ENCODE data around the gene ZSCAN22. TPM values are rescaled to one million over a fixed set of nuclear protein-coding genes. Genes with fewer than 3 reads are reported as not detected.
A peak's percentile ranks its signal among the peaks of the same experiment; 100 is the strongest.

The ZSCAN22 gene
- total and polyA plus RNA-seq, 2 of the 13 experiments (the other 11 are each of a cell fraction or from before 2014, with no cell fraction given): 2.5 to 3.5 TPM

DNA sequence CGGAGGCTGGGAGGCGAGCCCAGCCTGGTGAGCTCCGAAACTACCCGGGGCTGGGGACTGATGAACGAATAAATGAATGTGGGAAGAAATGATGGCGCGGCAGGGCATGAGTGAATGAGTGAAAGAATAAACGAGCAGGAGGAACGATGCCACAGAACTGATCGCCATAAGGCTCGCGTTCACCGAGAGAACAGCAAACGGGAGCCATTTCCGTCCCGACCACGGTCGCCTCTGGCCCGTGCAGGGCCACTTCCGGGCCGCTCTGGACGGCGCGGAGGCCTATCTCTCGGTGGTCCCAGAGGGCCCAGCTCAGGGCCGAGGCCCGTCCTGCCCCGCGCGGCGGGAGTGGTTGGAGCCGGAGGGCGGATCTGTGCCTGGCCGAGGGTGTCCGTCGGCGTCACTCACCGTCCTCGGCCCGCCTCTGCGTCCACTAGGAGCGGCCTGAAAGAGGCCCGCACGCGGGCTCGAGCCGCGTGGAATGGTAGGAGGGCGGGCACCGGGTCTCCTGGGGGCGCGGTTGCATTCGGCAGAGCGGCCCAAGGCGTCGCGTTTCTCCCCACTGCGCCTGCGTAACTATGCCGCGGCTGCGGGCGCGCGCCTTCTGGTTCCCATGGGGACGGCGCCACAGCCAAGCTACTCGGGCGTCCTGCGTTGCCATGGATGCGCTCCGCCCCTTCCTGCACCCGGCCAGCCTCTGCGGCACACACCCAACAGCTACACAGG, 35.6 kb downstream of the ZSCAN22 start, which contains the start of gene ZNF497 (continued):
- TF ChIP-seq PITX1 (CRISPR knock-in tag; IDR thresholded peaks at IDR 0.05): no peak
- no peak for TF ChIP-seq SNRNP70 (IDR thresholded peaks at IDR 0.05; ENCODE audit: low read depth, low read length)
- TF ChIP-seq ZNF598 (CRISPR knock-in tag; IDR thresholded peaks at IDR 0.05; ENCODE audit: borderline replicate concordance): 0 out of 2 replicates have a peak, but pooled peaks have one; percentile 37
- no peak for TF ChIP-seq HMG20B (CRISPR knock-in tag; conservative IDR thresholded peaks at IDR 0.05)
- TF ChIP-seq, protein P1, sequence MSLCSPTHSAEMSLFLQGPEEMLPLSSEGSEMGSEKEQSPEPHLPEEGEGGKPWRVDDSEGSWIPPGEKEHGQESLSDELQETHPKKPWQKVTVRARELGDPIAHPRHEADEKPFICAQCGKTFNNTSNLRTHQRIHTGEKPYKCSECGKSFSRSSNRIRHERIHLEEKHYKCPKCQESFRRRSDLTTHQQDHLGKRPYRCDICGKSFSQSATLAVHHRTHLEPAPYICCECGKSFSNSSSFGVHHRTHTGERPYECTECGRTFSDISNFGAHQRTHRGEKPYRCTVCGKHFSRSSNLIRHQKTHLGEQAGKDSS (CRISPR knock-in tag; IDR thresholded peaks at IDR 0.05; ENCODE audit: borderline replicate concordance, low read depth): no peak
- TF ChIP-seq, protein P2, sequence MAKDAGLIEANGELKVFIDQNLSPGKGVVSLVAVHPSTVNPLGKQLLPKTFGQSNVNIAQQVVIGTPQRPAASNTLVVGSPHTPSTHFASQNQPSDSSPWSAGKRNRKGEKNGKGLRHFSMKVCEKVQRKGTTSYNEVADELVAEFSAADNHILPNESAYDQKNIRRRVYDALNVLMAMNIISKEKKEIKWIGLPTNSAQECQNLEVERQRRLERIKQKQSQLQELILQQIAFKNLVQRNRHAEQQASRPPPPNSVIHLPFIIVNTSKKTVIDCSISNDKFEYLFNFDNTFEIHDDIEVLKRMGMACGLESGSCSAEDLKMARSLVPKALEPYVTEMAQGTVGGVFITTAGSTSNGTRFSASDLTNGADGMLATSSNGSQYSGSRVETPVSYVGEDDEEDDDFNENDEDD (CRISPR knock-in tag; IDR thresholded peaks at IDR 0.05; ENCODE audit: borderline replicate concordance): peak; percentile 84
- TF ChIP-seq SNAPC2 (CRISPR knock-in tag; IDR thresholded peaks at IDR 0.05): no peak; the same call in 1 of the 2 replicates
- TF ChIP-seq, protein P3, sequence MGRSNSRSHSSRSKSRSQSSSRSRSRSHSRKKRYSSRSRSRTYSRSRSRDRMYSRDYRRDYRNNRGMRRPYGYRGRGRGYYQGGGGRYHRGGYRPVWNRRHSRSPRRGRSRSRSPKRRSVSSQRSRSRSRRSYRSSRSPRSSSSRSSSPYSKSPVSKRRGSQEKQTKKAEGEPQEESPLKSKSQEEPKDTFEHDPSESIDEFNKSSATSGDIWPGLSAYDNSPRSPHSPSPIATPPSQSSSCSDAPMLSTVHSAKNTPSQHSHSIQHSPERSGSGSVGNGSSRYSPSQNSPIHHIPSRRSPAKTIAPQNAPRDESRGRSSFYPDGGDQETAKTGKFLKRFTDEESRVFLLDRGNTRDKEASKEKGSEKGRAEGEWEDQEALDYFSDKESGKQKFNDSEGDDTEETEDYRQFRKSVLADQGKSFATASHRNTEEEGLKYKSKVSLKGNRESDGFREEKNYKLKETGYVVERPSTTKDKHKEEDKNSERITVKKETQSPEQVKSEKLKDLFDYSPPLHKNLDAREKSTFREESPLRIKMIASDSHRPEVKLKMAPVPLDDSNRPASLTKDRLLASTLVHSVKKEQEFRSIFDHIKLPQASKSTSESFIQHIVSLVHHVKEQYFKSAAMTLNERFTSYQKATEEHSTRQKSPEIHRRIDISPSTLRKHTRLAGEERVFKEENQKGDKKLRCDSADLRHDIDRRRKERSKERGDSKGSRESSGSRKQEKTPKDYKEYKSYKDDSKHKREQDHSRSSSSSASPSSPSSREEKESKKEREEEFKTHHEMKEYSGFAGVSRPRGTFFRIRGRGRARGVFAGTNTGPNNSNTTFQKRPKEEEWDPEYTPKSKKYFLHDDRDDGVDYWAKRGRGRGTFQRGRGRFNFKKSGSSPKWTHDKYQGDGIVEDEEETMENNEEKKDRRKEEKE (IDR thresholded peaks at IDR 0.05): no peak
- TF ChIP-seq, protein P4, sequence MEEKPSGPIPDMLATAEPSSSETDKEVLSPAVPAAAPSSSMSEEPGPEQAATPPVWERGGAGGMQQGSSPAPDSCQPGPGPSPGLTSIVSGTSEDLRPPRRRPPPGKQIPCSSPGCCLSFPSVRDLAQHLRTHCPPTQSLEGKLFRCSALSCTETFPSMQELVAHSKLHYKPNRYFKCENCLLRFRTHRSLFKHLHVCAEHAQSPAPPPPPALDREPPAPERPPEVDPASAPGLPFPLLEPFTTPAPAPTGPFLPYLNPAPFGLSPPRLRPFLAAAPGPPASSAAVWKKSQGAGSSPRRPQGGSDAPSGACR (CRISPR knock-in tag; IDR thresholded peaks at IDR 0.05): peak; percentile 79; the same call in 1 of the 2 replicates
- no peak for TF ChIP-seq REXO4 (CRISPR knock-in tag; IDR thresholded peaks at IDR 0.05; ENCODE audit: borderline replicate concordance)
- TF ChIP-seq ZNF557 (CRISPR knock-in tag; IDR thresholded peaks at IDR 0.05): peak; percentile 84; the same call in 1 of the 2 replicates
- no peak for TF ChIP-seq FOXK2 (IDR thresholded peaks at IDR 0.05)
- TF ChIP-seq, protein P5, sequence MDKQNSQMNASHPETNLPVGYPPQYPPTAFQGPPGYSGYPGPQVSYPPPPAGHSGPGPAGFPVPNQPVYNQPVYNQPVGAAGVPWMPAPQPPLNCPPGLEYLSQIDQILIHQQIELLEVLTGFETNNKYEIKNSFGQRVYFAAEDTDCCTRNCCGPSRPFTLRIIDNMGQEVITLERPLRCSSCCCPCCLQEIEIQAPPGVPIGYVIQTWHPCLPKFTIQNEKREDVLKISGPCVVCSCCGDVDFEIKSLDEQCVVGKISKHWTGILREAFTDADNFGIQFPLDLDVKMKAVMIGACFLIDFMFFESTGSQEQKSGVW (CRISPR knock-in tag; IDR thresholded peaks at IDR 0.05; ENCODE audit: borderline replicate concordance): no peak
- no peak for TF ChIP-seq ZNF383 (CRISPR knock-in tag; IDR thresholded peaks at IDR 0.05; ENCODE audit: borderline replicate concordance)
- TF ChIP-seq, protein P6, sequence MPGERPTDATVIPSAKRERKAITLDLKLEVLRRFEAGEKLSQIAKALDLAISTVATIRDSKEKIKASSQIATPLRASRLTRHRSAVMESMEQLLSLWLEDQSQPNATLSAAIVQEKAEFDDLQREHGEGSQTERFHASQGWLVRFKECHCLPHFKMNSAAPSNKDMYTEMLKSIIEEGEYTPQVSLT (CRISPR knock-in tag; IDR thresholded peaks at IDR 0.05; ENCODE audit: borderline replicate concordance, low read depth): no peak
- TF ChIP-seq, protein P7, sequence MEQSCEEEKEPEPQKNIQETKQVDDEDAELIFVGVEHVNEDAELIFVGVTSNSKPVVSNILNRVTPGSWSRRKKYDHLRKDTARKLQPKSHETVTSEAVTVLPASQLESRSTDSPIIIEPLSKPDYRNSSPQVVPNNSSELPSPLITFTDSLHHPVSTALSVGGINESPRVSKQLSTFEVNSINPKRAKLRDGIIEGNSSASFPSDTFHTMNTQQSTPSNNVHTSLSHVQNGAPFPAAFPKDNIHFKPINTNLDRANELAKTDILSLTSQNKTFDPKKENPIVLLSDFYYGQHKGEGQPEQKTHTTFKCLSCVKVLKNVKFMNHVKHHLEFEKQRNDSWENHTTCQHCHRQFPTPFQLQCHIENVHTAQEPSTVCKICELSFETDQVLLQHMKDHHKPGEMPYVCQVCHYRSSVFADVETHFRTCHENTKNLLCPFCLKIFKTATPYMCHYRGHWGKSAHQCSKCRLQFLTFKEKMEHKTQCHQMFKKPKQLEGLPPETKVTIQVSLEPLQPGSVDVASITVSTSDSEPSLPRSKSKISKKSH (CRISPR knock-in tag; IDR thresholded peaks at IDR 0.05; ENCODE audit: borderline replicate concordance): peak; percentile 45; the same call in 1 of the 2 replicates
- TF ChIP-seq, protein P8, sequence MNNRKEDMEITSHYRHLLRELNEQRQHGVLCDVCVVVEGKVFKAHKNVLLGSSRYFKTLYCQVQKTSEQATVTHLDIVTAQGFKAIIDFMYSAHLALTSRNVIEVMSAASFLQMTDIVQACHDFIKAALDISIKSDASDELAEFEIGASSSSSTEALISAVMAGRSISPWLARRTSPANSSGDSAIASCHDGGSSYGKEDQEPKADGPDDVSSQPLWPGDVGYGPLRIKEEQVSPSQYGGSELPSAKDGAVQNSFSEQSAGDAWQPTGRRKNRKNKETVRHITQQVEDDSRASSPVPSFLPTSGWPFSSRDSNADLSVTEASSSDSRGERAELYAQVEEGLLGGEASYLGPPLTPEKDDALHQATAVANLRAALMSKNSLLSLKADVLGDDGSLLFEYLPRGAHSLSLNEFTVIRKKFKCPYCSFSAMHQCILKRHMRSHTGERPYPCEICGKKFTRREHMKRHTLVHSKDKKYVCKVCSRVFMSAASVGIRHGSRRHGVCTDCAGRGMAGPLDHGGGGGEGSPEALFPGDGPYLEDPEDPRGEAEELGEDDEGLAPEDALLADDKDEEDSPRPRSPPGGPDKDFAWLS (CRISPR knock-in tag; IDR thresholded peaks at IDR 0.05; ENCODE audit: borderline replicate concordance): no peak
